ENCODE data around the gene LSM4.

LSM4 gene

DNA sequence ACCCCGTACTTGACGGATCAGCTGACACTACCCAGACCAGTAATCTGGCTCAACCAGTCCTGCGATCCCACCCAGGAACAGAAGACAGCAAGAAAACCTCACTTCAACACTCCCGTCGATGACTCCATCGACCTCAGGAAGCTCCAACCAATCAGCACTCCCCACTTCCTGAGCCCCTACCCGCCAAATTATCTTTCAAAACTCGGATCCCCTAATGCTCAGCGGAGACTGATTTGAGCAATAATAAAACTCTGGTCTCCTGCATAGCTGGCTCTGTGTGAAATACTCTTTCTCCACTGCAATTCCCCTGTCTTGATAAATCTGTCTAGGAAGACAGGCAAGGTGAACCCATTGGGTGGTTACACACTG lies 1.2 kb downstream of the LSM4 start:
- H3K4me3 ChIP-seq = peak overlapping the region in 1 of 2 donors; percentile 85
- intact Hi-C loops (cut with DNase I; ENCODE audit: low total_unique reads) = loop anchor here (5.0 kb wide), 1 partner anchor 114 kb away; no protein-coding TSS in a partner anchor
- no peaks in the 10 kb centered on the region for H3K9me3 ChIP-seq
- peaks cover 0 to 39% (median 29%) of the 10 kb centered on the region in 4 donors for H3K4me1 ChIP-seq
- no peaks in the 10 kb centered on the region for H3K36me3 ChIP-seq
- no peak for DNase-seq
- no peak for TF ChIP-seq CTCF (IDR thresholded peaks at IDR 0.05)
- peak overlapping the region in 1 of 2 donors; percentile 90 for H3K27ac ChIP-seq
- H3K27me3 ChIP-seq = no peaks in the 10 kb centered on the region

GRCh38 chr19:18320865-18321733 lies 1.8 kb downstream of the LSM4 start:
- H3K4me3 ChIP-seq = no peak overlapping the region
- peaks cover 0 to 39% (median 29%) of the 10 kb centered on the region in 4 donors for H3K4me1 ChIP-seq
- H3K36me3 ChIP-seq = no peaks in the 10 kb centered on the region
- H3K27me3 ChIP-seq = no peaks in the 10 kb centered on the region
- no peak for TF ChIP-seq CTCF (IDR thresholded peaks at IDR 0.05)
- no peaks in the 10 kb centered on the region for H3K9me3 ChIP-seq
- intact Hi-C loops (cut with DNase I; ENCODE audit: low total_unique reads) = loop anchor here (5.0 kb wide), 1 partner anchor 114 kb away; no protein-coding TSS in a partner anchor
- DNase-seq = no peak
- no peak overlapping the region for H3K27ac ChIP-seq

GRCh38 chr19:18319591-18320135 lies 3.2 kb downstream of the LSM4 start:
- H3K36me3 ChIP-seq = no peaks in the 10 kb centered on the region
- intact Hi-C loops (cut with DNase I; ENCODE audit: low total_unique reads) = loop anchor here (5.0 kb wide), 1 partner anchor 112 kb away; no protein-coding TSS in a partner anchor
- no peak overlapping the region for H3K4me3 ChIP-seq
- no peak for TF ChIP-seq CTCF (IDR thresholded peaks at IDR 0.05)
- H3K27ac ChIP-seq = no peak overlapping the region
- DNase-seq = no peak
- H3K9me3 ChIP-seq = no peaks in the 10 kb centered on the region
- no peaks in the 10 kb centered on the region for H3K27me3 ChIP-seq
- H3K4me1 ChIP-seq = peaks cover 0 to 39% (median 29%) of the 10 kb centered on the region in 4 donors

DNA sequence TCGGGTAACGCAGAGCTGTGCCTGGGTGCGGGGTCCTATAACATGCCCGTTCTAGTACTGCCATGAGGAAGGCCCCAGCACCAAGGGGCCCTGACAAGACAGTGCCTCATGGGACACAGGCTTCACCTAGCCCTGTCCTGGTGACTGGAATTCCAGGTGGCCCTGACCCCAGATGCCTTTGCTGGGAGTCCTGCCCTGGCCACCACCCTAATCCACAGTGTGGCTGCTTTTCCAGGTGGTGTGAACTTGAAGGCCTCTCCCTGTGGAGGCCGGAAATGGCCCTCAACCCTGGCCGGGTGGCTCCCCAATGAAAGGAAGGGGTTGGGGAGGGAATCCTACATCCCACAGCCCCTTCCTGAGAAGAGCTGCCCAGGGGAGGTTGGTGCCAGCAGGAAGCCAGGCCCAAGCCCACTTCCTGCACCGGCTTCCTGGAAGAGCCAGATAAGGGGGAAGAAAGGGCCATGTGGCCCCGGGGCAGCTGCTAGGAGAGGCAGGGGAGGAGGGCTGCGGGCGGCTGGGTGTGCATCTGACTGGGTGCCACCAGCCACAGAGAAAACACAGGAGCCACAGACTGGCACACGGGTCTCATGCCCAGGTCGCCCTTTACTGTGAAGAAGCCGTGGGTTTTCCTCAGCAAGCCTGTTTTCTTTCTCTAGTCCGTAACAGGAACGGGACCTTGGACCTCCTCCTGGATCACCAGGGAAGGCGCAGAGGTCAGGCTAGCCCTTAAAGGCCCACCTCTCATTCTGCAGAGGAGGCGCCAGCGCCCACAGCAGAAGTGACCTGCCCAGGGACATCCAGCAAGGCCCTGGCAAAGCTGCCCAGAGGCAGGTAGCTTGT lies 4.7 kb downstream of the LSM4 start:
- Histone ChIP-seq H3K27me3 (no peaks in the 10 kb centered on the region), H3K9me3 (no peaks in the 10 kb centered on the region), H3K27ac (peak overlapping the region in 1 of 2 donors; percentile 29), H3K4me3 (no peak overlapping the region), H3K36me3 (peaks cover 0 to 9% (median 0%) of the 10 kb centered on the region in 3 donors), H3K4me1 (peaks cover 0 to 36% (median 26%) of the 10 kb centered on the region in 4 donors)
- TF ChIP-seq CTCF (IDR thresholded peaks at IDR 0.05) = no peak
- no peak for DNase-seq
- intact Hi-C loops (cut with DNase I; ENCODE audit: low total_unique reads) = no loop called here

GRCh38 chr19:18313398-18313797 lies 9.5 kb downstream of the LSM4 start:
- Histone ChIP-seq H3K4me3 (no peak overlapping the region), H3K27me3 (no peaks in the 10 kb centered on the region), H3K27ac (peak overlapping the region; percentile 15 to 67), H3K36me3 (peaks cover 0 to 55% (median 32%) of the 10 kb centered on the region in 3 donors), H3K9me3 (no peaks in the 10 kb centered on the region), H3K4me1 (peaks cover 3 to 31% (median 10%) of the 10 kb centered on the region in 4 donors)
- intact Hi-C loops (cut with DNase I; ENCODE audit: low total_unique reads) = no loop called here
- no peak for TF ChIP-seq CTCF (IDR thresholded peaks at IDR 0.05)
- DNase-seq = no peak
